GM18508 (cell line): ENCODE data around the gene NRL.
"Not testable (repeated sequence)": the region's sequence is repeated elsewhere in the genome, so short reads cannot be mapped to it uniquely, and the experiment has no call there.

Experiments used
- ATAC-seq: cut with Tn5 transposase; IDR thresholded peaks from one replicate; pipeline ENCODE4 v1.9.1; 2021; ENCODE audit warnings: moderate number of reproducible peaks; ENCODE audit not compliant: insufficient read depth, unreplicated experiment

The NRL gene

DNA sequence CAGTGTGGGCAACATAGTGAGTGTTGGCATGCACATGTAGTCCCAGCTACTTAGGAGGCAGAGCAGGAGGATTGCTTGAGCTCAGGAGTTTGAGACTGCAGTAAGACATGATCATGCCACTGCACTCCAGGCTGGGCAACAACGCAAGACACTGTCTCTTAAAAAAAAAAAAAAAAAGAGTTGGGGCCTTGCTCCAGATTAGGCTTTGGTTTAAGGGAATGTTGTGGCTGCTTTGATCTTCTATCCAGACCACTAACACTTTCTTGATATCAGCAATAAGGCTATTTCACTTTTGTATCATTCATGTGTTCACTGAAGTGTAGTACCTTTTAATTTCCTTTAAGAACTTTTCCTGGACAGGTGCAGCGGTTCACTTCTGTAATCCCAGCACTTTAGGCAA is 12.9 kb upstream of the NRL start:
- ATAC-seq = no peak

DNA sequence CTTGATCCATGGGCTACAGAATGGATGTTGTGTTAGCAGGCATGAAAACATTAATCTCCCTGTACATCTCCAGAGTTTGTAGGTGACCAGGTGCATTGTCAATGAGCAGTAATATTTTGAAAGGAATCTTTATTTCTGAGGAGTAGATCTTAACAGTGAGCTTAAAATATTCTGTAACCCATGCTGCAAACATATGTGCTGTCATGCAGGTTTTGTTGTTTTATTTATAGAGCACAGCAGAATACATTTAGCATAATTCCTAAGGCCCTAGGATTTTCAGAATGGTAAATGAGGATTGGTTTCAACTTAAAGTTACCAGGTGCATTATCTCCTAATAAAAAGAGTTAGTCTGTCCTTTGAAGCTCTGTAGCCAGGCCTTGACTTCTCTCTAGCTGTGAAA is 12.2 kb upstream of the NRL start:
- ATAC-seq = no peak

DNA sequence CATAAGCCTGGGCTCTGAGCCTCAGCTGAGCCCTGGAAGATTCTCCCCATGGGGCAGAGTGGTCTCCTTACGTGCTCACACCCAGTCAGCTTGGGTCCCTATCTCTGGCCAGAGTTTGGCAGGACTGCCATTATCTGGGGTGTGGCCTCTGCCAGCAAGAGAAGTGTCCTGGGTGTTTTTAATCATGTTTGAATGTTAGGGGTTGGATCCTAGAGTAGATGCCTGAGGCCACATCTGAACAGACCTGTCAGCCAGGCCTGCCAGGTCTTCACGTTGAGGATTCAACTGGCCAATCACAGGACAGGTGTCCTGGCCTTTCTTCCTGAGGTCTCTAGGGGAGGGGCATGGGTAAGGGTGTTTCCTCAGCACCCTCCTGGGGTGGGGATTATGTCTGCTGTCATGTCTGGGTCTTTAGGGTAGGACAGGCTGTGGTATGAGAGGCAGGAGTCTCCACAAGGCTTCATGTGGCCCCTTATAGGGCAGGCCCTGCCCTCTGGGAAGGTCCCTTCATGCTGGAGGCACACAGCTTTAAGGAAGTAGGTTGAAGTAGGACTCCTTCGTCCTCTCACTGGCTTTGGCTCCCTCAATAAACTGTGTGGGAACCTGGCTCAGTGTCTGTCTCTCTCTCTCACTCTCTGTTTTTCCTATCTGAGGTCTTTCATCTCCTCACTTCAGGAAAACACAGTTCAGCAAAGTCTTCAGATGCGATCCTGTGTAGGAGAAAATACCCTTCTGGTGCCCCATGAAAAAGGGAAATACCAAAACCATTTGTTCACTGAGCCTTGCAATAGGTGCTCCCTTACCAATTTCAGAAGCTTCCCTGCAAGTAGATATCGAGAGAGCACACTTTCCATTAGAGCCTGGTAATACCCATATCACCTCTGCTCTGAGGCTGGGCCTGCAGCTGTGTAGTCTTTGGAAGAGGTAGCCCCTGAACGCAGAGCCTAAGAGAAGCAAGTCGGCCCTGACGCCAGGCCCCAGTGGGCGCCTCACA is 9.0 kb upstream of the NRL start:
- ATAC-seq = no peak

DNA sequence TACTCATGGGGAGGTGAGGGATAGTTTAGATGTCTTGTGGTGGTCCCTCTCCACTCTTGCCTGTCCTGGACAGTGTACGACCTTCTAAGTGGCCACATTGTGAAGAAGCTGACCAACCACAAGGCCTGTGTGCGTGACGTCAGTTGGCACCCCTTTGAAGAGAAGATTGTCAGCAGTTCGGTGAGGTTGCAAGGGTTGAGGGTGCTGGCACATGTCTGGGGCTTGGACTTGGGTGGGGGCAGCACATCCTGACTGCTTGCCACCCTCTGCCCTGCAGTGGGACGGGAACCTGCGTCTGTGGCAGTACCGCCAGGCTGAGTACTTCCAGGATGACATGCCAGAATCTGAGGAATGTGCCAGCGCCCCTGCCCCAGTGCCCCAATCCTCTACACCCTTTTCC is 8.1 kb upstream of the NRL start:
- ATAC-seq = no peak

DNA sequence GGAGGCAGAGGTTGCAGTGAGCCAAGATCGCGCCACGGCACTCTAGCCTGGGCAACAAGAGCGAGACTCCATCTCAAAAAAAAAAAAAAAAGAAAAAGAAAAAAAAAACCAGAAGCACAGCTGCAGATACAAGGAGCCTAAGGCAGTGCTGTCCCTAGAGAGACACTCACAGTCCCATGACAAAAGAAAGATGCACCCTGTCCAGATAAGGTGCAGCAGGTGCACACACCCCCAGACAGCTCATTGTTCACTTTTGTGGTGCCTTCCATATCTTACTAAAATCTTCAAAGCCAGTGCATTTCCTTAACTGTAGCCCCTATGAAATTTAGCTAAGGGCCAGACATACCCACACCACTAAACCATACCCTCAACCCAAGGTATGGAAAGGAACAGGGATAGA is 7.7 kb upstream of the NRL start:
- ATAC-seq = no peak

DNA sequence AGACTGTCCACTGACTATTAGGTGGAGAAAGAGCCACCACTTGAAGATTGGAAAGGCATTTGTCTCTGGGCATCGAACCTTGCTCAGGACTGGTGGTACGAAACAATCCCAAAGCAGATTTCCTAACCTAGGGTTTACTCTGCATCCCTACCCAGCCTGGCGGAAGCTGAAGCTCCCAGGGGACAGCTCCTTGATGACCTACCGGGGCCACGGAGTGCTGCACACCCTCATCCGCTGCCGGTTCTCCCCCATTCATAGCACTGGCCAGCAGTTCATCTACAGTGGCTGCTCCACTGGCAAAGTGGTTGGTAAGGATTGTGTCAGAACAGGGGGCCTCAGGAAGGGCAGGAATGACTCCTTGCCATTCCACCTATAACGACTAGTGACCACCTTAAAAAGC is 6.5 kb upstream of the NRL start:
- no peak for ATAC-seq

DNA sequence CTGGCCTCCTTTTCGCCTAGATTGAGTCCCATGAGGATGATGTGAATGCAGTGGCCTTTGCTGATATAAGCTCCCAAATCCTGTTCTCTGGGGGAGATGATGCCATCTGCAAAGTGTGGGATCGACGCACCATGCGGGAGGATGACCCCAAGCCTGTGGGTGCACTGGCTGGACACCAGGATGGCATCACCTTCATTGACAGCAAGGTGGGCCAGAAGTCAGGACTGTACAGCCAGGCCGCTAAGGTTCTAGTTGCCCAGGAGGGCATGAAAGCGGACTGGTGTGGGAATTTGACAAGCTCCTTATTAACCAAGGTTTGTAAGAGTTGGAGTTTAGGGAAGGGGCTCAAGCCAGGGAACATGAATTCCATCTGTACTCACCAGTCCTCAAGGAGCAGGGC is 4.9 kb upstream of the NRL start:
- no peak for ATAC-seq

DNA sequence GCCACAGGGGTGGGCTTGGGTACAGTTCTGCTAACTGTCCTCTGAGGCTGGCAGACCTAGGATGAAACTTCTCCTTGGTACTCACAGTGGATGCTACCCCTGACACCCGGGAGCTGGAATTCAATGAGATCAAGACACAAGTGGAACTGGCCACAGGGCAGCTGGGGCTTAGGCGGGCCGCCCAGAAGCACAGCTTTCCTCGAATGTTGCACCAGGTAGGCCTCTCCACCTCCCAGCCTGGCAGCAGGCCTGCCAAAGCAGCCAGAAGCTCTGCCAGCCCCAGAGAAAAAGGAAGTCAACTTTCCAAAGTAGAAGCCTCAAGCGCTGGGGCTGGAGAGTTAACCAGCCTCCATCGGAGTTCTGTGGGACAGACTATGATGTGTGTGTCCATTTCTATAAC is 2.4 kb upstream of the NRL start:
- no peak for ATAC-seq

DNA sequence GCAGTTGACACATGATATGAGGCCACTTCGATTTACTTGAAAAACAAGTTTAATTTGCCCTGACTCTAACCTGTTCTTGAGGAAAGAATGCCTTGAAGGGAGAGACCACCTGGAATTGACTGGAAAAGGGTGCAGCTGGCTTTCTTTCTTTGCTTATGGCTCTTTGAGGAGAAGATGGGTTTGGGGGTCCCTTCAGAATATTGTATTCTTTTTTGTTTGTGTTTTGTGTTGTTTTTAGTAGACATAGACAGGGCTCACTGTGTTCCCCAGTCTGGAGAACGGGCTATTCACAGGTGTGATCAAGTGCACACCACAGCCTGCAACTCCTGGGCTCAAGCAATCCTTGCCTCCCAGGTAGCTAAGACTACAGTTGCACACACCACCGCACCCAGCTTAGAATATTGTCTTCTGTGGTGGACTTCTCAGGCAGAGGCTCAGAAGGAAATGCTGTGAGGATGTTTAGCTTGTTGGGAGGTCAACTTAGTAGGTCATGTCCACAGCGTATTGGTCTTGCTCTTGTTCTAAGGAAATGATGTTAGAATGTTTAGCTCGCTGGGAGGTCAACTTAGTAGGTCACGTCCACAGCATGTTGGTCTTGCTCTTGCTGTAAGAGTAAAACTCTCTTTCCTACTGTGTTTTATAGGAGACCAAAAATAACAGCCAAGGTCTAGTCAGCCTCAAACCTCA is 1.5 kb upstream of the NRL start:
- no peak for ATAC-seq

DNA sequence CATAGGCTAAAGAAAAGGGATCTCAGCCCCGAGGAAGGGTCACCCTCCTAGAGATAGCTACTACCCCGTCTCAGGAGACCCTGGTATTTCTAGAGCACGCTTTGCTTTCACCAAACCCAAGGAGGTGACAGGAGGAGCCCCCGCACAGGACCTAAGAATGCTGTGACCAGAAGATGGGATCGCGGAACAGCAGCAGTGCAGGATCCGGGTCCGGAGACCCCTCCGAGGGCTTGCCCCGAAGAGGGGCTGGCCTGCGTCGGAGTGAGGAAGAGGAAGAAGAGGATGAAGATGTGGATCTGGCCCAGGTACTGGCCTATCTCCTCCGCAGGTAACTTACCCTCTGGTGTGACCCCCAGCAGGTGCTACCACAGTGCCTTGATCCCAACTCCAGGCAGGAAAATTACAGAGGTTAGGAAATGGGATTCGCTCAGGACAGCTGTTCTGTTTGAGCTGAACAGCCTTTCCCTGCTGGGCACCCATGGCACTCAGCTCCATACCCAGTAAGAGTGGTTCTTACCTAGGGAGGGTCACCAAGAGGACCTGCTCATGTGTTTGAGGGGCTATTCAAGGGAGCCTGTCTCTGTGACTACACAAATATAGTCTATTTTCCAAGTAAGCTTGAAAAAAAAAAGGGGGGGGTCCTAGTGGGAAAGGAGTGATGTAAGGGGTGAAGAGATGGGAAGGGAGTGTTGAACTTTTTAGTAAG is 826 bp upstream of the NRL start:
- ATAC-seq = no peak

DNA sequence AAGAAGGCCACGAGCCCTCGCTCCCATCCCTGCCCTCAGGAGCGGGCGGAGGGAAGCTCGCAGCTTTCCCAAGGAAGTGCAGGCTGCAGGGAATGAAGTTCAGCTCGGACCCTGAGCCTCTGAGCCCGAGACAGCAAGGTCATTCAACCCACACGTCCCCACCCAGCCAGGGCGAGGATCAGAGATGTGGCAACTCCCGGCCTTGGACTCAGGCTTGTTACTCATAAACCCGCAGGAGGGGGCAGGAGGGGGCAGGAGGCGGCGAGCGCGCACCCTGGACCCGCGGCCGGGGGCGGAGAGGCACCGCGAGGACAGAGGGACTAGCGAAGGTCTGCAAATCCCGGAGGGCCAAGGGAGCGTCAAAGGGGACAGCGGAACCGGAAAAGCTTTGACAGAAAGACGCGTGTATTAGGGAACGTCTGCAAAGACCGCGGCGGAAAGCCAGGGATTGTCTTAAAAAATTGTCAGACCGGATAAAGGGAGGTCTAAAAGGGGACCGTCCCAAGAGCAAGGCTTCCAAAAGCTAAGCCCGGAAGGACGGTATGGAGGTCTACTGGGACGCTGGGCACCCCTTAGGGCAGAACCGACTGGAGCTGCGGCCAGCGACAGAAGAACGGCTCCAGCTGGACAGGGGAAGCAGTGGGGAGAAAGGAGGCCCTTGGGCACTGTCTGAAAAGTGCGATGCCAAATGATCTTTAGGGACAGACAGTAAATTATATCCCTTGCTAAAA is 783 bp downstream of the NRL start:
- peak; percentile 9 for ATAC-seq

DNA sequence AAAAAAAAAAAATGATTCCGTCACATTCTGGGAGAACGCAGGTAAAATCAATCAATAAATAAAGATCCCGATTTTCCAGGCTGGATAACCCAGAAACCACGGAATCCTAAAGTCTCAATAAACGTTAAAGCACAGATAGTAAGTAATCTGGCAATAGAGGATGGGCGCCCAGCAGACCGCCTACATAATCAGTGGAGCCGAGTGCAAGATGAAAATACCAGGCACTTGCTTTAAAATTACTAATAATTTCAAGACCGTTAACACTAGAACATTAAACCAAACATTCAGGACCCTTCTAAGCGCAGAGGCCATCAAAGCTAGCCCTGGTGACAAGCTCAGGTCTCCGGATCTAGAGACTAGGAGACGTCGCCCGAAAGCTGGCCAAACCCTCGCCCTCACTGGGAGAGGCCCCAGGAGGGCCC is 1.4 kb downstream of the NRL start:
- ATAC-seq = no peak

DNA sequence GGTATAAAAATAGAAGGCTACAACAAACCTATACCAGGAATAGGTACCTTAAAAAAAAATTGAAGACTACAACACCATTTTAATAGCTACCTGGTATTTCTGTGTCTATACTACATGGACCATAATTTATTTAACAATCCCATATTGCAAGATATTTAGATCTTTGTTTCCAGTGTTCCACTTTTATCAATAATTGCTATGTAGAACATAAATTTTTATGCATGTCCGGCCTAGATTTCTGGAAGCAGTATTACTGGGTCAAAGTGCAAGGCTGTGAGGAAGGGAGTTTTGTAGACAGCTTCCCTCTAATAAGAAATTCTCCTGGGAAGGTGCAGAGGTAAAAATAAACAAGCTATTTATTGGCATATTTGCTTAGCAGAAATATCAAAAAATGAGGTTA is 4.2 kb downstream of the NRL start:
- no peak for ATAC-seq

DNA sequence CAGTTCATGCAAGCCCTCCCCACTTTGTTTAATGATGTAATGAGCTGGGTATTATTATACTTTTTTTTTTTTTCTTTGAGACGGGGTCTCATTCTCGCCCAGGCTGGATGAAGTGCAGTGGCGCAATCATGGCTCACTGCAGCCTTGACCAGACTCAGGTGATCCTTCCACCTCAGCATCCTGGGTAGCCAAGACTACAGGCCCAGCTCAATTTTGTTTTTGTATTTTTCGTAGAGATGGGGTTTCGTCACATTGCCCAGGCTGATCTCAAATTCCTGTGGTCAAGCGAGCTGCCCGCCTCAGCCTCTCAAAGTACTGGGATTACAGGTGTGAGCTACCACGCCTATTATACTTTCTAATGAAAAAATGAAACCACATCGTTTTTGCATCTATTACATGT is 4.7 kb downstream of the NRL start:
- ATAC-seq = no peak

DNA sequence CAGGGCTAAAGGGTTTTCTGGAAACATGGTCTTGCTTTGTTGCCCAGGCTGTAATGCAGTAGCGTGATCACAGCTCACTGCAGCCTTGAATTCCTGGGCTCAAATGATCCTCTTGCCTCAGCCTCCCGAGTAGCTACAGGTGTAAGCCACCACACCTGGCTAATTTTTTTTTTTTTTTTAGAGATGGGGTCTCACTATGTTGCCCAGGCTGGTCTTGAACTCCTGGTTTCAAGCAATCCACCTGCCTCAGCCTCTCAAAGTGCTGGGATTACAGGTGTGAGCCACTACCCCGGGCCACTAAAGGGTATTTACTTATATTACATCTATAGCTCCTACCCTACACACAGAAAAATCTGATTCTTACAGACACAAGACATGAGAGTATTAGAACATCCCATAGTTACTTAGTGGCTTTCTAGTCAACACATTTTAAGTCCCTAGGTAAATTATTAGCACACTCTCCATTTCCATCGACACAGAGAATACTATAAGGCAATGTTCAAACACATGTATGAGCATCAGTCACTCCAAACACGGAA is 6.3 kb downstream of the NRL start:
- peak; percentile 27 for ATAC-seq

DNA sequence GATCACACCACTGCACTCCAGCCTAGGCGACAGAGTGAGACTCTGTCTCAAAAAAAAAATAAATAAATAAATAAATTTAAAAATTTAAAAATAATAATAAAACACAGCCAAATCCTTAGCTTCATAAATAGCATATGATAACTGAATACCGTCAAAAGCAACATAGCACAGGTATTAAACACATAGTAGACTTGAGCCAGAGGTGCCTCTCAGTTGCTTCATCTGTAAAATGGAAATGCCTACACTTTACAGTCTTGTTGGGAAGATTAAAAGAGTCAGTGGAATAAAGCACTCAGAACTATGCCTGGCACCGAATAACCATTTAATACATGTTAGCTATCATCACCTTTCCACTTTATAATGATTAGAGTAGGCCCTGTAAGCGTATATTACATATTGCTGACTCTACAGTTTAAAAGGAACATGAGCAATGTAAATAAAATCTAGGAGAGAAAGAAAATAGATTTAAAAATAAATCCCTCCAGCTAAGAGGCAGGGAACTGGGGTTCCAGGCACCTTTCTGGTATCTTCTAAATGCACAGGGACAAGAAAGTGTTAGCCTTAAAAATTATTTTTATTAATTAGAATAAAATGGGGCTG is 8.0 kb downstream of the NRL start:
- ATAC-seq = no peak

DNA sequence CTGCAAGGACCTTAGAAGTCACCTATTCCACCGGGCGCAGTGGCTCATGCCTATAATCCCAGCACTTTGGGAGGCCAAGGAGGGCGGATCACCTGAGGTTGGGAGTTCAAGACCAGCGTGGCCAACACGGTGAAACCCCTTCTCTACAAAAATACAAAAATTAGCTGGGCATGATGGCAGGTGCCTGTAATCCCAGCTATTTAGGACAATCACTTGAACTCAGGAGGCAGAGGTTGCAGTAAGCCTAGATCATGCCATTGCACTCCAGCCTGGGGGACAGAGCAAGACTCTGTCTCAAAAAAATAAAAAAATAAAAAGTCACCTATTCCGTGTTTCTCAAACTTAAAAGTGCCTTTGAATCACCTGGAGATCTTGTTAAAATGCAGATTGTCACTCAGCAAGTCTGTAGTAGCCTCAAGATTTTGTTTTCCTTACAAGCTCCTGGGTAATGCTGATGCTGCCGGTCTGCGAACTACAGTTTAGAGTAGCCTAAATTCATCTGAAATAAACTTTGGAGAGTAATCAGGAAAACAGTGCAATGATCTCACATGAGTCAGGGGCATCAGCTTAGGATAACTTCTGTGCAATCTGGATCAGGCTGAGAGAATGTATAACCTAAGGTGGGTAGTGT is 9.0 kb downstream of the NRL start:
- ATAC-seq = not testable (repeated sequence)

DNA sequence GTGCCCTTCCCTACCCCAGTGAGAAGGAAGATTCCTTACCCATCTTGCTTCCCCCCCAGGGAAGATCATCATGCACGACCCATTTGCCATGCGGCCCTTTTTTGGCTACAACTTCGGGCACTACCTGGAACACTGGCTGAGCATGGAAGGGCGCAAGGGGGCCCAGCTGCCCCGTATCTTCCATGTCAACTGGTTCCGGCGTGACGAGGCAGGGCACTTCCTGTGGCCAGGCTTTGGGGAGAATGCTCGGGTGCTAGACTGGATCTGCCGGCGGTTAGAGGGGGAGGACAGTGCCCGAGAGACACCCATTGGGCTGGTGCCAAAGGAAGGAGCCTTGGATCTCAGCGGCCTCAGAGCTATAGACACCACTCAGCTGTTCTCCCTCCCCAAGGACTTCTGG is 11.3 kb downstream of the NRL start:
- no peak for ATAC-seq

DNA sequence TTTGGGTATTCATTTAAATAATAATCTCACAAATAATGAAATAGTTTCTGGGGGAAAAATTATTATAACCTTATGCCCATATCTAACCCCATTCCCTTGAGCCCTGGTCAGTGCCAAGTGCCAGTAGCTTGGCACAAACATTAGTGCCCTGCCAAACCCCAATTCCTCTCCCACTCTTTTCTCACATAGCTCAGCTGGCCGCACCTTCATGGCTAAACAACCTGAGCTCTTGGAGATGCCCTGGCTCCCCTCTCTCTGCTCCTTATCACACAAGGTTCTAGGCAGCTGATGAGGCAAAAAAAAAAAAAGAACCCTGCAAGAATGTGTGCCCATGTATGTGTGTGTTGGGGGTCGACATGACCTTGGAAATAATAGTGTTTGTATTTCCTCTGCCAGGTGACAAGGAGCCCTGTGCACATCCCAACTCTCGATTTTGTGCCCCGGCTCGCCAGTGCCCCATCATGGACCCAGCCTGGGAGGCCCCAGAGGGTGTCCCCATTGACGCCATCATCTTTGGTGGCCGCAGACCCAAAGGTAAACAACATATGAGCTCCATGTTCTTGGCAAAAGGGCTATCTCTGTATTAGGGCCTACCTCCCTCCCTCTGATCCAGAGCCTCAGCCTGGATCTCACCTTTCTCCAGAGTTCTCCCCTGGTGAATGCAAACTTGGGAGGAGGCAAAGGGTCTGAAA is 12.2 kb downstream of the NRL start:
- no peak for ATAC-seq
